BE2C (cell line): ENCODE results near the gene RAB4B. TPM values are rescaled to one million over a fixed set of nuclear protein-coding genes. Genes with fewer than 3 reads are reported as not detected.
"Not testable (repeated sequence)": the region's sequence is repeated elsewhere in the genome, so short reads cannot be mapped to it uniquely, and the experiment has no call there.

Source experiments
- DNase-seq: peaks from one replicate; pipeline ENCODE4 v3.0.0-alpha.2; 2020
- H3K27me3 ChIP-seq: fragments of 250-450 bp; sonication (Bioruptor Pico); 2 replicates; pipeline ENCODE4 v1.5.1; 2020; ENCODE audit warnings: mild to moderate bottlenecking
- H3K36me3 ChIP-seq: fragments of 250-450 bp; sonication (Bioruptor Pico); 2 replicates; pipeline ENCODE4 v1.5.1; 2020; ENCODE audit warnings: mild to moderate bottlenecking
- H3K4me1 ChIP-seq: fragments of 250-450 bp; sonication (Bioruptor Pico); 2 replicates; pipeline ENCODE4 v1.5.1; 2020
- H3K4me3 ChIP-seq: 2 replicates; pipeline ENCODE4 v1.5.1; 2011; ENCODE audit warnings: low read depth, low read length
- H3K9me3 ChIP-seq: fragments of 250-450 bp; sonication (Bioruptor Pico); 2 replicates; pipeline ENCODE4 v1.5.1; 2020
- polyA plus RNA-seq: library from polyadenylated mRNA; unstranded; fragments of >200 nt; gene quantifications from one replicate; pipeline ENCODE4 v1.2.1, GENCODE V29; 2012; ENCODE audit warnings: low read depth, missing spikeins; ENCODE audit not compliant: insufficient read length, insufficient read depth
- TF ChIP-seq, protein P1 (sequence below): IDR thresholded peaks from 2 replicates; pipeline ENCODE4 v1.5.1; 2012; ENCODE audit warnings: mild to moderate bottlenecking, low read depth, low read length

Gene RAB4B, protein sequence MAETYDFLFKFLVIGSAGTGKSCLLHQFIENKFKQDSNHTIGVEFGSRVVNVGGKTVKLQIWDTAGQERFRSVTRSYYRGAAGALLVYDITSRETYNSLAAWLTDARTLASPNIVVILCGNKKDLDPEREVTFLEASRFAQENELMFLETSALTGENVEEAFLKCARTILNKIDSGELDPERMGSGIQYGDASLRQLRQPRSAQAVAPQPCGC
- polyA plus RNA-seq, result 18.6 TPM

DNA sequence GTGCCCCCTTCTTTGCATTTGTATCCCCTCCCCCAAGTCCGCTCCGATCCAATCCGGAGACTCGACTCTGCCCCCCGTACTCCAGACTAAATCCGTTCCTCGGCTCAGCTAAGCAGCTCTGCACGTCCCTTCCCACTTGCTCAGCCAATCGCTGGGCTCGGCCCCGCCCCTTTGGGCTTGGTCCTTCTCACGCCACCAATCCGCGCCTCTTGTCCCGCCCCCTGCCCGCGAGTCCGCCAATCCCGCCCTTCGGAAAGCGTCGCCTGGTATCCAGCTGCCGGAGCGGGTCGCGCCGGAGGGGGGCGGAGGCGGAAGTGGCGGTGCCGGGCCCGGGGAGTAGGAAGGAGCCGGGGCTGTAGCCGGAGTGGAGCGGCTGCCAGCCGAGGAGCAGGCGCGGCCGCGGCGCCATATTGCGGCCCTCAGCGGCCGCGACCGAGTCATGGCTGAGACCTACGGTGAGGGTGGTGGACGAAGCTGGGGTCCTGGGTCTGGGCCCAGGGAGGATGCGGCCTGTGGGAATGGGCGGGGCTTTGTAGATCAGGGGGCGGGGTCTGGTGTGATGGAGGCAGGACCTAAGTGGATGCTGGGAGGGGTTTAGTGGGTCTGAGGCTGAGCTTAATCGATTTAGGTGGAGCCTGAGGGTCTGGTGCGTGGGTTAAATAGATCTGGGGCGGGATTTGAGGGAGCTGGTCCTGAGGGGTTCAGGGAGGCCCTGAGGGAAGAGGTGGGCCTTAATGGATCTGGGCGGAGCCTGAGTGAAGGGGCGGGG is at the start of gene RAB4B:
RAB4B (plus strand) TSS at position 311 of the 769 bp plus-strand sequence; CDS start at position 440, 129 bp downstream.
- TF ChIP-seq, protein P1, sequence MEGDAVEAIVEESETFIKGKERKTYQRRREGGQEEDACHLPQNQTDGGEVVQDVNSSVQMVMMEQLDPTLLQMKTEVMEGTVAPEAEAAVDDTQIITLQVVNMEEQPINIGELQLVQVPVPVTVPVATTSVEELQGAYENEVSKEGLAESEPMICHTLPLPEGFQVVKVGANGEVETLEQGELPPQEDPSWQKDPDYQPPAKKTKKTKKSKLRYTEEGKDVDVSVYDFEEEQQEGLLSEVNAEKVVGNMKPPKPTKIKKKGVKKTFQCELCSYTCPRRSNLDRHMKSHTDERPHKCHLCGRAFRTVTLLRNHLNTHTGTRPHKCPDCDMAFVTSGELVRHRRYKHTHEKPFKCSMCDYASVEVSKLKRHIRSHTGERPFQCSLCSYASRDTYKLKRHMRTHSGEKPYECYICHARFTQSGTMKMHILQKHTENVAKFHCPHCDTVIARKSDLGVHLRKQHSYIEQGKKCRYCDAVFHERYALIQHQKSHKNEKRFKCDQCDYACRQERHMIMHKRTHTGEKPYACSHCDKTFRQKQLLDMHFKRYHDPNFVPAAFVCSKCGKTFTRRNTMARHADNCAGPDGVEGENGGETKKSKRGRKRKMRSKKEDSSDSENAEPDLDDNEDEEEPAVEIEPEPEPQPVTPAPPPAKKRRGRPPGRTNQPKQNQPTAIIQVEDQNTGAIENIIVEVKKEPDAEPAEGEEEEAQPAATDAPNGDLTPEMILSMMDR, result no peak
- H3K4me1 ChIP-seq, result peaks cover 3% of the 10 kb centered on the region; the same call in 1 of the 2 replicates

DNA sequence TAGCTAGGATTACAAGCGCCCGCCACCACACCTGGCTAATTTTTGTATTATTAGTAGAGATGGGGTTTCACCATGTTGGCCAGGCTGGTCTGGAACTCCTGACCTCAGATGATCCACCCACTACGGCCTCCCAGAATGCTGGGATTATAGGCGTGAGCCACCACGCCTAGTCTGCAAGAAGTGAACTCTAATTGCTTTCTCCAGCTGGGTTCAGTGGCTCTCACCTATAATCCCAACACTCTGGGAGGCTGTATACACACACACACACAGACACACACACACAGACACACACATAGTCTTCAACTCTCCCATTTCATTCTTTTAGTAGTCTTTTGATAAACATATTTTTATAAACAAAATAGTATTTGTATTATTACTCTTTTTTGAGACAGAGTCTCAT is 48.0 kb upstream of the RAB4B start:
- H3K36me3 ChIP-seq, H3K4me3 ChIP-seq, H3K4me1 ChIP-seq, H3K27me3 ChIP-seq, DNase-seq, H3K9me3 ChIP-seq: not testable (repeated sequence)

More for the DNA sequence above, at the start of gene RAB4B:
- DNase-seq, result peak; percentile 100
- Histone ChIP-seq H3K4me3 (peak within 1 kb of the TSS; percentile 85), H3K9me3 (no peaks in the 10 kb centered on the region), H3K27me3 (no peaks in the 10 kb centered on the region), H3K36me3 (no peaks in the 10 kb centered on the region)

DNA sequence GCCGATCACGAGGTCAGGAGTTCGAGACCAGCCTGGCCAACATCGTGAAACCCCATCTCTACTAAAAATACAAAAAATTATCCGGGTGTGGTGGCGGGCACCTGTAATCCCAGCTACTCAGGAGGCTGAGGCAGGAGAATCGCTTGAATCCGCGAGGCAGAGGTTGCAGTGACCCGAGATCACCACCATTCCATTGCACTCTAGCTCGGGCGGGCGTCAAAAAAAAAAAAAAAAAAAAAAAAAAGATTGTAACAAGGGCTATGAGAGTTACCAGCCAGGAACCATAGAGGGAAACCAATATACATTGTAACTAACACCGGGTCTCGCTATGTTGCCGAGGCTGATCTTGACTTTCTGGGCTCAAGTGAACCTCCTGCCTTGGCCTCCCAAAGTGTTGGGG is 45.7 kb upstream of the RAB4B start:
- not testable (repeated sequence) for H3K9me3 ChIP-seq, H3K27me3 ChIP-seq, DNase-seq, H3K4me3 ChIP-seq, H3K4me1 ChIP-seq
- H3K36me3 ChIP-seq, result peaks cover 11% of the 10 kb centered on the region

DNA sequence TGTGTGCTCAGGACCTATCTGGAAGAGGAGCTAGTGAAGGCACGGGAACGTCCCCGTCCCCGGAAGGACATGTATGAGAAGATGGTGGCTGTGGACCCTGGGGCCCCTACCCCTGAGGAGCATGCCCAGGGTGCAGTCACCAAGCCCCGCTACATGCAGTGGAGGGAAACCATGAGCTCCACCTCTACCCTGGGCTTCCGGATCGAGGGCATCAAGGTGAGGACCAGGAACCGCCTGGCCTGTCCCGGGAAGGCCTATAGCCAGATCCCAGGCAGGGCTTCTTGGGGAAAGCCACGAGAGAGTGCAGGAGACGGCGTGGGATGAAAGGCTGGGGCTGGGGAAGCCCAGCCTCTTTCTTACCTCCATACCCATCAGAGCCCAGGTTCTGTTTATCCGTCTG is 44.9 kb upstream of the RAB4B start:
- H3K9me3 ChIP-seq, result no peaks in the 10 kb centered on the region
- TF ChIP-seq, protein P1, result no peak
- no peak for DNase-seq
- no peaks in the 10 kb centered on the region for H3K27me3 ChIP-seq
- peaks cover 12% of the 10 kb centered on the region for H3K36me3 ChIP-seq
- no peak overlapping the region for H3K4me3 ChIP-seq
- H3K4me1 ChIP-seq, result no peaks in the 10 kb centered on the region; the same call in 1 of the 2 replicates

DNA sequence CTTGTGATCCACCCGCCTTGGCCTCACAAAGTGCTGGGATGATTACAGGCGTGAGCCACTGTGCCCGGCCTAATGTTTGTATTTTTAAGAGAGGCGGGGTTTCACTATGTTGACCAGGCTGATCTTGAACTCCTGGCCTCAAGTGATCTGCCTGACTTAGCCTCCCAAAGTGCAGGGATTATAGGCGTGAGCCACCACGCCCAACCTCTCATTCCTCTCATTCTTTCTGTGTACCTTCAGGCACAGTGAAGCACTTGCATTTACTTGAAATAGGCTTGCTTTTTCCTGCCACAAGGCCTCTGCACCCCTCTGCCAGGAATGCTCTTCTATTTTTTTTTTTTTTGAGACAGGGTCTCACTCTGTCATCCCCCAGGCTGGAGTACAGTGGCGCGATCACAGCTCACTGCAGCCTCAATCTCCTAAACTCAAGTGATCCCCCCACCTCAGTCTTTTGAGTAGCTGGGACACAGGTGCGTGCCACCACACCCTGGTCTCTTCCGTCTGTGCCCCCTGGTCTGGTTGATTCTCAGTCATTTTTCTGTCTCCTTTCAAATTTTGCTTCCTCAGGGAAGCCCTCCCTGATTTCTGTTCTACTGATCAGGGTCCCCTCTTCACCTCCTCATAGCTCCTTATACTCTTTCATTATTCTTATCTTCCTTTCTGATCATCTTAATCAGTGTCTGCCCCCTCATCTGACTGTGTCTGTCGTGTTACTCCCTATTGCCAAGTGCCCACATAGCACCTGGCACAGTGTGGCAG is 42.9 kb upstream of the RAB4B start:
- TF ChIP-seq, protein P1, result no peak
- H3K36me3 ChIP-seq, result peaks cover 12% of the 10 kb centered on the region

DNA sequence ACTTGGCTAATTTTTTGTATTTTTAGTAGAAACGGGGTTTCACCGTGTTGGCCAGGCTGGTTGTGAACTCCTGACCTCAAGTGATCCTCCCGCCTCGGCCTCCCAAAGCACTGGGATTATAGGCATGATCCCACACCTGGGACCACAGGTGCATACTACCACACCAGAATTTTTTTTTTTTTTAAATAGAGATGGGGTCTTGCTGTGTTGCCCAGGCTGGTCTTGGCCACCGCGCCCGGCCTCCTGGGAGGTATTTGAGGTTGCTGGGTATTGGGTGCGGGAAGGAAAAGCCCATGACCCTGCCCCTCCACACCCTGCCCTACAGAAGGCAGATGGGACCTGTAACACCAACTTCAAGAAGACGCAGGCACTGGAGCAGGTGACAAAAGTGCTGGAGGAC is 41.4 kb upstream of the RAB4B start:
- H3K9me3 ChIP-seq, result no peaks in the 10 kb centered on the region
- no peaks in the 10 kb centered on the region for H3K27me3 ChIP-seq
- no peak overlapping the region for H3K4me3 ChIP-seq
- TF ChIP-seq, protein P1, result no peak
- no peak for DNase-seq
- no peaks in the 10 kb centered on the region; the same call in none of the 2 replicates for H3K4me1 ChIP-seq
- peaks cover 12% of the 10 kb centered on the region for H3K36me3 ChIP-seq

More for the DNA sequence above, 42.9 kb upstream of the RAB4B start:
- no peak overlapping the region for H3K4me3 ChIP-seq
- H3K27me3 ChIP-seq, result no peaks in the 10 kb centered on the region
- no peaks in the 10 kb centered on the region; the same call in none of the 2 replicates for H3K4me1 ChIP-seq
- DNase-seq, result no peak
- H3K9me3 ChIP-seq, result no peaks in the 10 kb centered on the region
